Measurements from ENCODE around the gene RNF214. TPM values are rescaled to one million over a fixed set of nuclear protein-coding genes. Genes with fewer than 3 reads are reported as not detected.

RNF214 gene
- total RNA-seq, 4 donors from 2014 or later = 14.8 to 21.2 (median 17.4) TPM

DNA sequence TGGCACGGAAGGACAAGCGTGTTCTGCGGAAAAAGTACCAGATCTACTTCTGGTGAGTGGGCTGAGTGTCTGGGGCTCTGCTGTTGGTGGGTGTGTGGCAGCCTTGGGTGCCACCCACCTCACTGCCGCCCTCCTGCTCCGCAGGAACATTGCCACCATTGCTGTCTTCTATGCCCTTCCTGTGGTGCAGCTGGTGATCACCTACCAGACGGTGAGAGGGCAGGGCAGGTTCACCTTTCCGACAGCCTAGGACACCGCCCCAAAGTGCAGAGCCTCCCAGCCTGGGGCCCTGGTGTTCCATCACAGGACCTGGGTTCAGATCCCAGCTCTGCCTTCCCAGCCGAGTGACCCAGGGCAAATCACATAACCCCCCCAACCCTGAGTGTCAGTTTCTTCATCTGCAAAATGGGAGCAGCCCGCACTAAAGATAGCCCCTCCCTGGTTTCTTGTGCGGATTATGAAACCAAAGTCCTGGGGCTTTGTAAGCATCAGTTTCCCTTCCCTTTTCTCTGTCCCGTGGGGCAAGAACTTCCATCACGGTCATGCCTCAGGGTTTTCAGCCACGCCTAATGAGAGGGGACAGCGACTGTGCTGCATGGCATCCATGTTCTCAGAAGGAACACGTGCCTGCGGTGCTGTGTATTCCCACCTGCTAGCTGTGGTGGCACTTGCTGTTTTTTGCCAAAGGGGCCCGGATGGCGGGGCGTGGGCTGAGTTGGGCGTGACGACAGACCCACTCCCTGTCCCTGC lies 43.1 kb upstream of the RNF214 start:
- Histone ChIP-seq H3K36me3 (peaks cover 0 to 100% of the 10 kb centered on the region in 2 donors), H3K4me1 (peaks cover 0 to 18% (median 0%) of the 10 kb centered on the region in 3 donors), H3K4me3 (no peak overlapping the region), H3K27me3 (no peaks in the 10 kb centered on the region), H3K27ac (peak overlapping the region in 3 of 4 donors; percentile 11 to 52 (median 37)), H3K9me3 (no peaks in the 10 kb centered on the region)
- ATAC-seq = peak; percentile 47
- TF ChIP-seq, protein P1, sequence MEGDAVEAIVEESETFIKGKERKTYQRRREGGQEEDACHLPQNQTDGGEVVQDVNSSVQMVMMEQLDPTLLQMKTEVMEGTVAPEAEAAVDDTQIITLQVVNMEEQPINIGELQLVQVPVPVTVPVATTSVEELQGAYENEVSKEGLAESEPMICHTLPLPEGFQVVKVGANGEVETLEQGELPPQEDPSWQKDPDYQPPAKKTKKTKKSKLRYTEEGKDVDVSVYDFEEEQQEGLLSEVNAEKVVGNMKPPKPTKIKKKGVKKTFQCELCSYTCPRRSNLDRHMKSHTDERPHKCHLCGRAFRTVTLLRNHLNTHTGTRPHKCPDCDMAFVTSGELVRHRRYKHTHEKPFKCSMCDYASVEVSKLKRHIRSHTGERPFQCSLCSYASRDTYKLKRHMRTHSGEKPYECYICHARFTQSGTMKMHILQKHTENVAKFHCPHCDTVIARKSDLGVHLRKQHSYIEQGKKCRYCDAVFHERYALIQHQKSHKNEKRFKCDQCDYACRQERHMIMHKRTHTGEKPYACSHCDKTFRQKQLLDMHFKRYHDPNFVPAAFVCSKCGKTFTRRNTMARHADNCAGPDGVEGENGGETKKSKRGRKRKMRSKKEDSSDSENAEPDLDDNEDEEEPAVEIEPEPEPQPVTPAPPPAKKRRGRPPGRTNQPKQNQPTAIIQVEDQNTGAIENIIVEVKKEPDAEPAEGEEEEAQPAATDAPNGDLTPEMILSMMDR (IDR thresholded peaks at IDR 0.05) = no peak
- no peak for TF ChIP-seq POLR2AphosphoS5 (IDR thresholded peaks at IDR 0.05)
- 83 to 90% methylated on average over 2 to 4 of the region's 22 CpGs for WGBS, 2 donors (ENCODE audit: low coverage in 1 of 2)

DNA sequence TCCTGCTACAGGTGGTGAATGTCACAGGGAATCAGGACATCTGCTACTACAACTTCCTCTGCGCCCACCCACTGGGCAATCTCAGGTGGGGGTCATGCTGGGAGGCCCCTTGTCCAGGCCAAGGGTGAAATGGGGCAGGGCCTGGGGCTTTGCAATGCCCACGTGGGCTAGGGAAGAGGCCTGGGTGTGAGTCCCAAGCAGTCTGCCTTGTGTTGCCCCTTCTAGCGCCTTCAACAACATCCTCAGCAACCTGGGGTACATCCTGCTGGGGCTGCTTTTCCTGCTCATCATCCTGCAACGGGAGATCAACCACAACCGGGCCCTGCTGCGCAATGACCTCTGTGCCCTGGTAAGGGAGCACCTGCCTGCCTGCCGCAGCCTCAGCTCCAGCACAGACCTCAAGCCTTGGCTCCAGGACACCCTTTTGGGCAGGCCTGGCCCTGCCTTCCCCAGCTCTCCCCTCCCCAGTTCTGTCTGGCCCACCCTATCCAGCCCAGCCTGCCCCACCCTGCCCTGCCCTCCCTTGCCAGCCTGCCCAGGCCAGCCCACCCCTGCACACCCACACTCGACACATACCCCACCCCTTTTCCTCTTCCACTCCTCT lies 42.4 kb upstream of the RNF214 start:
- Histone ChIP-seq H3K9me3 (no peaks in the 10 kb centered on the region), H3K27ac (peak overlapping the region in 3 of 4 donors; percentile 9 to 52 (median 11)), H3K36me3 (peaks cover 0 to 96% of the 10 kb centered on the region in 2 donors), H3K4me1 (peaks cover 0 to 18% (median 0%) of the 10 kb centered on the region in 3 donors), H3K27me3 (no peaks in the 10 kb centered on the region), H3K4me3 (no peak overlapping the region)
- WGBS, 2 donors (ENCODE audit: low coverage in 1 of 2) = no CpG with 5 or more reads among the region's 8 CpGs
- TF ChIP-seq POLR2AphosphoS5 (IDR thresholded peaks at IDR 0.05) = no peak
- TF ChIP-seq POLR2A (IDR thresholded peaks at IDR 0.05) = no peak
- TF ChIP-seq, protein P1 (IDR thresholded peaks at IDR 0.05) = no peak
- no peak for TF ChIP-seq EP300 (IDR thresholded peaks at IDR 0.05)
- no peak for ATAC-seq

DNA sequence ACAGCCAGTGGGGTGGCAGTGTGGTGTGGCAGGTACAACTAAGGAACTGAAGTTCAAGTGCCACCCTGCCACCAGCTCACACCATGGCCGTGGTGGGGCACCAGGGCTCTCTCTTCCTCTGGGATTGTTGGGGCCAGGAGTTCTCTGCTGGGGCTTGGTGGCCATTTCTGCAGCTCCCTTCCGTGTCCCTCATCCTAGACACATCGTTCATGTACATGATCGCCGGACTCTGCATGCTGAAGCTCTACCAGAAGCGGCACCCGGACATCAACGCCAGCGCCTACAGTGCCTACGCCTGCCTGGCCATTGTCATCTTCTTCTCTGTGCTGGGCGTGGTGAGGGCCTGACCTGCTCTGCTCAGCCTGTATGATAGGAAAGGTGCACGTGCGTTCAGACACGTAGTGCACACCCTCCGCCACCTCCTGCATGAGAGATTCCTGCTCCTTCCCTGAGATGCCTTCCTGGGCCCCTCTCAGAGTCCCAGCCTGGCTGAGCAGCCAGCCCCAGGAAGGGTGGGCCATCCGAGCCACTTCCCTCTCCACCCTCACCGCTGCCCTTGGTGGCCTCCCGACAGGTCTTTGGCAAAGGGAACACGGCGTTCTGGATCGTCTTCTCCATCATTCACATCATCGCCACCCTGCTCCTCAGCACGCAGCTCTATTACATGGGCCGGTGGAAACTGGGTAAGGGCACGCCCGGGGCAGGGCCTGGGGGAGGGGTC lies 40.6 kb upstream of the RNF214 start:
- H3K4me3 ChIP-seq = no peak overlapping the region
- ATAC-seq = no peak
- TF ChIP-seq POLR2A (IDR thresholded peaks at IDR 0.05) = no peak
- no peak for TF ChIP-seq POLR2AphosphoS5 (IDR thresholded peaks at IDR 0.05)
- TF ChIP-seq, protein P1 (IDR thresholded peaks at IDR 0.05) = no peak
- no peak for TF ChIP-seq EP300 (IDR thresholded peaks at IDR 0.05)
- no peaks in the 10 kb centered on the region for H3K9me3 ChIP-seq
- no CpG with 5 or more reads among the region's 26 CpGs for WGBS, 2 donors (ENCODE audit: low coverage in 1 of 2)
- peaks cover 0 to 13% (median 0%) of the 10 kb centered on the region in 3 donors for H3K4me1 ChIP-seq
- H3K27ac ChIP-seq = peak overlapping the region in 2 of 4 donors; percentile 21 to 22
- peaks cover 0 to 94% of the 10 kb centered on the region in 2 donors for H3K36me3 ChIP-seq
- no peaks in the 10 kb centered on the region for H3K27me3 ChIP-seq

DNA sequence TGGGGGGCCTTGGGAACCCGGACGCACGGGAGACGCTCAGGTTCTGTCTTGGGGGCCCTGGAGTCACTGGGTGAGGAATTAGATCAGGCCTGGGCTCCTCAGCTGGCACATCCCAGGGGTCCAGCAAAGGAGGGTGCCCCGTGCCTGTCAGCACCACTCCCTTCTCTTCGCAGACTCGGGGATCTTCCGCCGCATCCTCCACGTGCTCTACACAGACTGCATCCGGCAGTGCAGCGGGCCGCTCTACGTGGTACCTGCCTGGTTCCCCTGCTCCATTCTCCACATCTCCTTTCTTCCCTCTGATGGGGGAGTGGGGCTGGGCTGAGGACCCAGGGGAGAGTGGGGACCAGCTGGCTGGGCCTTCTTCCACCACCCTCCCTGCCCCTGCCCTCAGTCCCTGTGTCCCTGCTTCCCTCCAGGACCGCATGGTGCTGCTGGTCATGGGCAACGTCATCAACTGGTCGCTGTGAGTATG lies 40.0 kb upstream of the RNF214 start:
- H3K27me3 ChIP-seq = no peaks in the 10 kb centered on the region
- TF ChIP-seq POLR2AphosphoS5 (IDR thresholded peaks at IDR 0.05) (no peak), POLR2A (IDR thresholded peaks at IDR 0.05) (no peak), EP300 (IDR thresholded peaks at IDR 0.05) (no peak)
- TF ChIP-seq, protein P1 (IDR thresholded peaks at IDR 0.05) = no peak
- no peak overlapping the region for H3K4me3 ChIP-seq
- no peaks in the 10 kb centered on the region for H3K9me3 ChIP-seq
- no peak for ATAC-seq
- peaks cover 0 to 13% (median under 1%) of the 10 kb centered on the region in 3 donors for H3K4me1 ChIP-seq
- WGBS, 2 donors (ENCODE audit: low coverage in 1 of 2) = no CpG with 5 or more reads among the region's 17 CpGs
- peaks cover 0 to 89% of the 10 kb centered on the region in 2 donors for H3K36me3 ChIP-seq
- H3K27ac ChIP-seq = peak overlapping the region in 2 of 4 donors; percentile 21 to 22

Measured in gastroesophageal sphincter (tissue), 4 donors.